Spleen (tissue), 11 donors: ENCODE measurements around the gene TLX2. TPM values are rescaled to one million over a fixed set of nuclear protein-coding genes. Genes with fewer than 3 reads are reported as not detected.
A peak's percentile ranks its signal among the peaks of the same experiment; 100 is the strongest.

Experiments
- DNase-seq: peaks from one replicate; pipeline ENCODE4 v3.0.0-alpha.2; 2020
- H3K27ac ChIP-seq, 8 donors: fragments of 200-600 bp; sonication (generic) in 7 of 8; 1 replicate in 4 of 8; 2 replicates in 4 of 8; pipeline versions ENCODE4 v1.5.0 to v1.8.0; 2016 to 2021; ENCODE audit warnings: inconsistent platforms in 4 of 8, mild to moderate bottlenecking in 4 of 8, moderate library complexity in 1 of 8
- H3K27me3 ChIP-seq, 7 donors: fragments of 200-600 bp; sonication (generic) in 6 of 7; replicated peaks in 1 of 7; 1 replicate in 4 of 7; 2 replicates in 3 of 7; pipeline versions ENCODE4 v1.5.0 to v1.8.0; 2016 to 2021; ENCODE audit warnings: inconsistent platforms in 3 of 7, mild to moderate bottlenecking in 1 of 7
- H3K36me3 ChIP-seq, 6 donors: fragments of 200-600 bp; sonication (generic) in 5 of 6; 1 replicate in 4 of 6; 2 replicates in 2 of 6; pipeline versions ENCODE4 v1.5.0 to v1.8.0; 2016 to 2021; ENCODE audit warnings: inconsistent platforms in 2 of 6
- H3K4me1 ChIP-seq, 6 donors: fragments of 200-600 bp; sonication (generic) in 5 of 6; 1 replicate in 3 of 6; 2 replicates in 3 of 6; pipeline versions ENCODE4 v1.5.0 to v1.8.0; 2016 to 2021; ENCODE audit warnings: inconsistent platforms in 3 of 6
- H3K4me3 ChIP-seq, 8 donors: fragments of 200-600 bp; sonication (generic) in 7 of 8; 1 replicate in 4 of 8; 2 replicates in 4 of 8; pipeline versions ENCODE4 v1.5.0 to v1.8.0; 2016 to 2021; ENCODE audit warnings: inconsistent platforms in 4 of 8, mild to moderate bottlenecking in 4 of 8, moderate library complexity in 2 of 8
- H3K9me3 ChIP-seq, 8 donors: fragments of 200-600 bp; sonication (generic) in 7 of 8; 1 replicate in 4 of 8; 2 replicates in 4 of 8; pipeline versions ENCODE4 v1.5.0 to v1.8.0; 2016 to 2021; ENCODE audit warnings: inconsistent platforms in 4 of 8
- CTCF ChIP-seq, 11 experiments: fragments of 200-600 bp in 7 of 11; fragments of 450-650 bp in 4 of 11; sonication (generic) in 4 of 11; IDR thresholded peaks in 8 of 11; conservative IDR thresholded peaks in 3 of 11; 1 replicate in 7 of 11; 2 replicates in 4 of 11; pipeline versions ENCODE4 v1.4.0 to v1.8.0; 2016 to 2021; ENCODE audit warnings: antibody characterized with exemption in 11 of 11, inconsistent platforms in 4 of 11, mild to moderate bottlenecking in 1 of 11
- POLR2A ChIP-seq, 3 donors: fragments of 450-650 bp; IDR thresholded peaks; one replicate each; pipeline ENCODE4 v1.5.1; 2017; ENCODE audit warnings: antibody characterized with exemption in 3 of 3, mild to moderate bottlenecking in 1 of 3
- POLR2AphosphoS5 ChIP-seq, 3 donors: sonication (generic); formaldehyde crosslinking; IDR thresholded peaks; one replicate each; pipeline ENCODE4 v1.5.1; 2017; ENCODE audit warnings: antibody characterized with exemption in 3 of 3
- WGBS, 5 donors: extraction: QIAGEN DNeasy Blood & Tissue Kit in 3 of 5; methylation state at CpG; one replicate each; pipeline versions ENCODE4 v1.1.5 to v1.1.7; 2013 to 2018; 5-methylcytosine and 5-hydroxymethylcytosine counted together
- intact Hi-C: fragments of 100-400 bp; cut with DNase I; formaldehyde crosslinking; loops from one replicate; pipeline ENCODE4 v1.15.0; 2023; ENCODE audit warnings: low total_unique reads
- polyA plus RNA-seq, 3 donors: library from polyadenylated mRNA; stranded (reverse); fragments of 200-250 nt; gene quantifications; one replicate each; pipeline ENCODE4 v1.2.1, GENCODE V29; 2013
- total RNA-seq, 7 donors: library from RNA; depleted of rRNA in 3 of 7; stranded (reverse); fragments of >200 nt in 3 of 7; fragmentation: NEBNext Ultra II Directional in 4 of 7; extraction: Animal tissue kit (Norgen Biotek cat#: 25700) in 4 of 7; gene quantifications; one replicate each; pipeline versions ENCODE4 v1.1.0 to v1.2.1, GENCODE V29; 2016 to 2021
- donor health status: healthy with polysubstance abuse.
- donor health status: DM: no; HTN: no; CAD: no; lungs with moderate emphysema.
- donor health status: DM: no; HTN: no; CAD: no.
- donor health status: Bipolar disorder and iron deficiency.
- donor health status: healthy.
- donor health status: DM: no; HTN: no; CAD: no.
- donor health status: DM: yes; HTN: yes; CAD: no.

The TLX2 gene
- total and polyA plus RNA-seq, 10 donors, result 0.04 to 0.05 TPM; not detected in 8

GRCh38 chr2:74540291-74540690, 26.0 kb downstream of the TLX2 start:
- Histone ChIP-seq H3K27me3 (no peaks in the 10 kb centered on the region), H3K4me1 (peaks cover 0 to 26% (median 2%) of the 10 kb centered on the region in 6 donors), H3K4me3 (no peak overlapping the region), H3K36me3 (no peaks in the 10 kb centered on the region), H3K27ac (peak overlapping the region in 2 of 8 donors; percentile 50 to 66), H3K9me3 (no peaks in the 10 kb centered on the region)
- no peak for DNase-seq
- no peak for TF ChIP-seq CTCF (IDR thresholded peaks at IDR 0.05 in 8 of 11, conservative IDR thresholded peaks at IDR 0.05 in 3 of 11)
- peak in 1 of 3 donors; percentile 16 for TF ChIP-seq POLR2AphosphoS5 (IDR thresholded peaks at IDR 0.05)
- TF ChIP-seq POLR2A (IDR thresholded peaks at IDR 0.05), result no peak
- intact Hi-C loops, result no loop called here
- WGBS, 5 donors, result 66 to 87% (median 79%) methylated on average over 5 of the region's 5 CpGs

DNA sequence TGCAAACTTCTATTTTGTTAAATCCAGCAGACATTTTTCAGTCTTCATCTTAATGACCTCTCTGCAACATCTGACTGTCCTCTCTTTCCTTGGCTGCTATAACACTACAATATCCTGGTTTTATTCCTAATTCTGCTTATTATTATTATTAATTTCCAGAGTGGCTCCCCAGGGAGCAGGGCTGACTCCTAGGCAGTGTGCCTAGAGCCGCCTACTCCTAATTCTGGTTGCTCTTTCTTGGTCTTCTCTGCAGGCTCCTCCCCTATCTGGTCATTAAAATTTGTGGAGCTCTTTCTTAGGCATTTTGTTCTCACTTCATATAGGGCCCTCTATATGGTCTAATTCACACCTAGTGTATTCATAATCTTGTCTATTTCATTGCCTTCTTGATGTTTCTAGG, 28.7 kb downstream of the TLX2 start:
- 89 to 98% (median 94%) methylated on average over 1 of the region's 1 CpG for WGBS, 5 donors
- intact Hi-C loops, result no loop called here
- H3K27me3 ChIP-seq, result peaks cover 0 to 6% (median 0%) of the 10 kb centered on the region in 7 donors
- H3K9me3 ChIP-seq, result no peaks in the 10 kb centered on the region
- no peak for TF ChIP-seq POLR2A (IDR thresholded peaks at IDR 0.05)
- TF ChIP-seq CTCF (IDR thresholded peaks at IDR 0.05 in 8 of 11, conservative IDR thresholded peaks at IDR 0.05 in 3 of 11), result no peak
- no peak for TF ChIP-seq POLR2AphosphoS5 (IDR thresholded peaks at IDR 0.05)
- H3K4me3 ChIP-seq, result no peak overlapping the region
- H3K4me1 ChIP-seq, result peaks cover 0 to 28% (median 4%) of the 10 kb centered on the region in 6 donors
- no peaks in the 10 kb centered on the region for H3K36me3 ChIP-seq
- no peak overlapping the region for H3K27ac ChIP-seq
- DNase-seq, result no peak

GRCh38 chr2:74544634-74545033, 30.4 kb downstream of the TLX2 start:
- DNase-seq, result no peak
- intact Hi-C loops, result no loop called here
- Histone ChIP-seq H3K36me3 (no peaks in the 10 kb centered on the region), H3K9me3 (no peaks in the 10 kb centered on the region), H3K27ac (no peak overlapping the region), H3K4me1 (peaks cover 4 to 31% (median 16%) of the 10 kb centered on the region in 6 donors), H3K4me3 (no peak overlapping the region), H3K27me3 (peaks cover 0 to 23% (median 12%) of the 10 kb centered on the region in 7 donors)
- no peak for TF ChIP-seq POLR2A (IDR thresholded peaks at IDR 0.05)
- TF ChIP-seq CTCF (IDR thresholded peaks at IDR 0.05 in 8 of 11, conservative IDR thresholded peaks at IDR 0.05 in 3 of 11), result peak in 2 of 11 experiments; percentile 12 to 29
- no peak for TF ChIP-seq POLR2AphosphoS5 (IDR thresholded peaks at IDR 0.05)
- 85 to 93% (median 89%) methylated on average over 3 of the region's 3 CpGs for WGBS, 5 donors

DNA sequence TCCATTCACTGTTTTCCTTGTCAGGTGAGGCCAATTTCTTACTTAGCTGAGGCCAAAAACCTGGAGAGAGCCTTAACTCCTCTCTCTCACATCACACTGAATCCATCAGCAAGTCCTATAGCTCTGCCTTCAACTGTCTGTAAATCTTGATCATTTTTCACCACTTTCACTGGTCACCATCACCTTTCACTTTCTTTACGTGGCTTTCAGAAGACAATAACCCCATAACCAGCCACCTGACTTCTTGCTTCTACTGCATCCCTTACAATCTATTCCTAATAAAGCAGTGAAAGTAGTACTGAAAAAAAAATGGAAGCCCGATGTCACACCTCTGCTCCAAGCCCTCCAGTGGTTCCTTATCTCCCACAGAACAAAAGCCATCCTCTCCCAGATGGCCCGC, 31.8 kb downstream of the TLX2 start:
- Histone ChIP-seq H3K27ac (no peak overlapping the region), H3K4me1 (peaks cover 7 to 28% (median 20%) of the 10 kb centered on the region in 6 donors), H3K27me3 (peaks cover 0 to 29% (median 12%) of the 10 kb centered on the region in 7 donors), H3K4me3 (no peak overlapping the region), H3K36me3 (no peaks in the 10 kb centered on the region), H3K9me3 (no peaks in the 10 kb centered on the region)
- 84 to 96% (median 87%) methylated on average over 3 of the region's 3 CpGs for WGBS, 5 donors
- intact Hi-C loops, result no loop called here
- DNase-seq, result no peak
- TF ChIP-seq CTCF (IDR thresholded peaks at IDR 0.05 in 8 of 11, conservative IDR thresholded peaks at IDR 0.05 in 3 of 11) (no peak), POLR2AphosphoS5 (IDR thresholded peaks at IDR 0.05) (no peak), POLR2A (IDR thresholded peaks at IDR 0.05) (no peak)
